H1 (cell line): ENCODE data around the gene COMMD8.
A peak's percentile ranks its signal among the peaks of the same experiment; 100 is the strongest.

Experiments used
- BACH1 ChIP-seq: IDR thresholded peaks from 2 replicates; pipeline ENCODE4 v1.6.1; 2012; ENCODE audit warnings: low read length, improper control_type of control experiment
- CHD2 ChIP-seq: IDR thresholded peaks from 2 replicates; pipeline ENCODE4 v1.6.1; 2012; ENCODE audit warnings: low read length, improper control_type of control experiment
- EP300 ChIP-seq, 2 experiments: IDR thresholded peaks; 1 replicate in 1 of 2; 2 replicates in 1 of 2; pipeline ENCODE4 v1.6.1; 2011 to 2012; ENCODE audit warnings: low read depth in 2 of 2, low read length in 2 of 2, mild to moderate bottlenecking in 2 of 2, borderline replicate concordance in 1 of 2, inconsistent platforms in 1 of 2, moderate library complexity in 1 of 2
- GABPA ChIP-seq: IDR thresholded peaks from 2 replicates; pipeline ENCODE4 v1.6.1; 2011; ENCODE audit warnings: mild to moderate bottlenecking, low read length, moderate library complexity, borderline replicate concordance; ENCODE audit not compliant: insufficient read depth
- POLR2A ChIP-seq, 2 experiments: IDR thresholded peaks; 1 replicate in 1 of 2; 2 replicates in 1 of 2; pipeline ENCODE4 v1.6.1; 2011; ENCODE audit warnings: low read depth in 2 of 2, low read length in 2 of 2, mild to moderate bottlenecking in 2 of 2; ENCODE audit errors: control extremely low read depth in 1 of 2
- RBBP5 ChIP-seq: IDR thresholded peaks from 2 replicates; pipeline ENCODE4 v1.7.1; 2012; ENCODE audit warnings: low read depth, mild to moderate bottlenecking, inconsistent platforms, low read length, moderate library complexity, borderline replicate concordance
- ZNF274 ChIP-seq: IDR thresholded peaks from 2 replicates; pipeline ENCODE4 v1.7.0; 2012; ENCODE audit warnings: low read length, borderline replicate concordance; ENCODE audit errors: extremely low read depth
- TF ChIP-seq, protein P1 (sequence below), 3 experiments: IDR thresholded peaks; 1 replicate in 2 of 3; 2 replicates in 1 of 3; pipeline versions ENCODE4 v1.5.1 to v1.6.1; 2011; ENCODE audit warnings: low read length in 3 of 3, mild to moderate bottlenecking in 3 of 3, inconsistent platforms in 2 of 3, low read depth in 1 of 3, moderate library complexity in 1 of 3; ENCODE audit not compliant: insufficient read depth in 1 of 3; ENCODE audit errors: control extremely low read depth in 1 of 3

- TF ChIP-seq POLR2A (IDR thresholded peaks at IDR 0.05; ENCODE audit: control extremely low read depth in 1 of 2, low read depth in 2 of 2, low read length in 2 of 2) (0 out of 3 replicates have a peak, but pooled peaks of 1 of the 2 experiments have one; percentile 29), GABPA (no peak), CHD2 (no peak), EP300 (IDR thresholded peaks at IDR 0.05; ENCODE audit: borderline replicate concordance in 1 of 2, low read depth in 2 of 2, low read length in 2 of 2) (no peak), ZNF274 (no peak), BACH1 (no peak), RBBP5 (no peak)
- TF ChIP-seq, protein P1, sequence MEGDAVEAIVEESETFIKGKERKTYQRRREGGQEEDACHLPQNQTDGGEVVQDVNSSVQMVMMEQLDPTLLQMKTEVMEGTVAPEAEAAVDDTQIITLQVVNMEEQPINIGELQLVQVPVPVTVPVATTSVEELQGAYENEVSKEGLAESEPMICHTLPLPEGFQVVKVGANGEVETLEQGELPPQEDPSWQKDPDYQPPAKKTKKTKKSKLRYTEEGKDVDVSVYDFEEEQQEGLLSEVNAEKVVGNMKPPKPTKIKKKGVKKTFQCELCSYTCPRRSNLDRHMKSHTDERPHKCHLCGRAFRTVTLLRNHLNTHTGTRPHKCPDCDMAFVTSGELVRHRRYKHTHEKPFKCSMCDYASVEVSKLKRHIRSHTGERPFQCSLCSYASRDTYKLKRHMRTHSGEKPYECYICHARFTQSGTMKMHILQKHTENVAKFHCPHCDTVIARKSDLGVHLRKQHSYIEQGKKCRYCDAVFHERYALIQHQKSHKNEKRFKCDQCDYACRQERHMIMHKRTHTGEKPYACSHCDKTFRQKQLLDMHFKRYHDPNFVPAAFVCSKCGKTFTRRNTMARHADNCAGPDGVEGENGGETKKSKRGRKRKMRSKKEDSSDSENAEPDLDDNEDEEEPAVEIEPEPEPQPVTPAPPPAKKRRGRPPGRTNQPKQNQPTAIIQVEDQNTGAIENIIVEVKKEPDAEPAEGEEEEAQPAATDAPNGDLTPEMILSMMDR (IDR thresholded peaks at IDR 0.05; ENCODE audit: control extremely low read depth in 1 of 3, insufficient read depth in 1 of 3, low read depth in 1 of 3, low read length in 3 of 3) = no peak
These were observed 30.0 kb upstream of the COMMD8 start for GRCh38 chr4:47493238-47494123.
